Embryonic facial prominence (tissue), 1 donor: ENCODE data around the gene SLC25A42.
"Not testable (repeated sequence)": the region's sequence is repeated elsewhere in the genome, so short reads cannot be mapped to it uniquely, and the experiment has no call there.

Experiments
- DNase-seq: peaks from one replicate; pipeline ENCODE4 v3.0.0-alpha.2; 2016; ENCODE audit errors: extremely low spot score

The SLC25A42 gene

DNA sequence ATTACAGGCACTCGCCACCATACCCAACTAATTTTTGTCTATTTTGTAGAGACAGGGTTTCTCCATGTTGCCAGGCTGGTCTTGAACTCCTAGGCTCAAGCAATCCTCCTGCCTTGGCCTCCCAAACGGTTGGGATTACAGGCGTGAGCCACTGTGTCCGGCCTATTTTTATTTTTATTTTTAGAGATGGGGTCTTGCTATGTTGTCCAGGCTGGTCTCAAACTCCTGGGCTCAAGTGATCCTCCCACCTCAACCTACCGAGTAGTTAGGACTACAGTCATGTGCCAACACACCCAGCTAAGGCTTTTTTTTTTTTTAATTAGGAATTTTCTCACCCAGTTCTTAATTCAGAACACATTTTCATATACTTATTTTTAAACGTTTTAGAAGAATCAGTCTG lies 71.9 kb downstream of the SLC25A42 start:
- DNase-seq, result not testable (repeated sequence)

DNA sequence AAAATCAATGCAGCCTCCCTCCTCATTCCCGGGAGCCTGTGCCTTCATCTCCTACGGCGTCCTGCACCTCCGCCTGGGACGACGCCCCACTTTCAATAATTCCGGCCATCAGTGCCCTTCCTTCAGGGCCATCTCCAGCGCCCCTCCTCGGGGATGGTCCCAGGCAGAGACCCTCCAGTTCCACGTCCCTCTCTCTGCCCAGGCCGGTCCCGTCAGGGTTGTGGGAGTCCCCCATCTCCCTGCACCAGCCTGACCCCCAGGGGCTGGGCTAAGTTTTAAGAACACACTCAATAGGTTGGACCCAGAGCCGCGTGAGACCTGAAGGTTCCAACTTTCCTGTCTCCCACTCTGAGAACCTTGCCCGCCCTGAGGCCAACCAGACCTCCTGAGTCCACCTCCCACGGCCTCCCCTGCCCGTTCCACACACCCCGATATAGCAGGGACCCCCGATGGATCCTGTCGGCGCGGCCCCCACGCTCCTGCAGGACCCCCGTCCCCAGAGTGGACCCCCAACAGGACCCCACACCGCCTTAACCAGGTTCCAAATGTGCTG lies 73.8 kb downstream of the SLC25A42 start:
- no peak for DNase-seq

DNA sequence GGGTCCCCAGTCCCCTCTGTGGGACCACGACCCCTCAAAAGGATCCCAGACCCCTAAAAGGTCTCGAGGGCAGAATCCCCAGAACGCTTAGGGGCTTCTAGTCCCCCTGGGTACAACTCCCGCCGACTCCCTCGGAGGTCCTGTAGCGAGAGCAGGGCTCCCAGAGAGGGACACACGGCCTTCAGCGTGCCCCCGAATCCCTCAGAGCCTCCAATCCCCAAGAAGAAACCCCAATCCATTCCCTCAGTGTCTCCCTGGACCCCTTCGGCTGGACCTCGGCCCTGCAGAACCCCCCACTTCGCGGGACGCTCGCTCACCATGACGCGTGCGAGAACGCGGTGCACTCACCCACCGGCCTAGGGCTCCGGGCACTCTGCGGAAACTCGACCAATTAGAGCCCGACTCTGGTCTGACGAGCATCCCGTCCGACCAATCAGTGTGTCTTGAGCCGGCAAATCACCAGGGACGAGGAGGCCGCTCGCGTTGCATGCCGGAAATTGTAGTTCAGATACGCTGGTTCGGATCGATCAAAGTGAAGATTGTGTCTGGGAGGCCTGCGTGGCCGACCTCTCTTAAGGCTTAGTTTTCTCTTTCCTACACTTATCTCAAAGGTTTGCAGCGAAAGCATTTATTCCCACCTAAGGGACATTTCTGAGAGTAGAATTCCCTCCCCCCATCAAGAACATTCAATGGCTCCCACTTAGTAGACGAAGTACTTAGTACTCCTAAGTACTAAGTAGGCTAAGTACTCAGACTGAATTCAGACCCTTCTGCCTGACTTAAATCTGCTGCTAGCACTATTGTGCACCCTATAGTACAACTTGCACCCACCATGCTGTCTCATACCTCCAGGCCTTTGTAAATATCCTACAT lies 74.6 kb downstream of the SLC25A42 start, which contains the start of gene TMEM161A:
TMEM161A (minus strand) TSS at position 370 of the 873 bp plus-strand sequence; CDS start at position 320, 50 bp downstream.
- DNase-seq, result peak; percentile 90

DNA sequence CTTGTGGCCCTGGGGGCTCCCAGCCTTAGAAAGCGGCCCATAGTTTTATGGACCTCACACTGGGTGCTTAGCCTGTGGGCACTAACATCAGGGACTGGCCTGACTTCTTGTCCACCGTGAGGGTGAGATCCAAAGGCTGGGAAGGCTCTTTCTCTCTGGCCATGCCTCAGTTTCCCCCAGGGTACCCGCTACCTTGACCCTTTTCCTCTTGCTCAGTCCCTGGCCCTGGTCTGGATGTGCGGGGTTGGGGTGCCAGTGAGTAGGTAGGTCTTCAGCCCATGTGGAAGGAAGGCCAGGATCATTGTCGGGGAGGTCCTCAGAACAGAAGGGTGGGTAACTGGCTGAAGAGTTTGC lies 76.1 kb downstream of the SLC25A42 start:
- no peak for DNase-seq

DNA sequence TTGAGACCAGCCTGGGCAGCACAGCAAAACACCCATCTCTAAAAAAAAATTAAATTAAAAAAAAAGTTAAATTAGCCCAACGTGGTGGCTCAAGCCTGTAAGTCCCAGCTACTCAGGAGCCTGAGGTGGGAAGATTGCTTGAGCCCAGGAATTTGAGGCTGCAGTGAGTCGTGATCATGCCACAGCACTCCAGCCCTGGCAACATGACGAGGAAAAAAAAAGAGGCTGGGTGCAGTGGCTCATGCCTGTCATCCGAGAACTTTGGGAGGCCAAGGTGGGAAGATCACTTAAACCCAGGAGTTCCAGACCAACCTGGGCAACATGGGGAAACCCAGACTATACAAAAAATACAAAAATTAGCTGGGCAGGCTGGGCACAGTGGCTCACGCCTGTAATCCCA lies 76.7 kb downstream of the SLC25A42 start:
- no peak for DNase-seq

DNA sequence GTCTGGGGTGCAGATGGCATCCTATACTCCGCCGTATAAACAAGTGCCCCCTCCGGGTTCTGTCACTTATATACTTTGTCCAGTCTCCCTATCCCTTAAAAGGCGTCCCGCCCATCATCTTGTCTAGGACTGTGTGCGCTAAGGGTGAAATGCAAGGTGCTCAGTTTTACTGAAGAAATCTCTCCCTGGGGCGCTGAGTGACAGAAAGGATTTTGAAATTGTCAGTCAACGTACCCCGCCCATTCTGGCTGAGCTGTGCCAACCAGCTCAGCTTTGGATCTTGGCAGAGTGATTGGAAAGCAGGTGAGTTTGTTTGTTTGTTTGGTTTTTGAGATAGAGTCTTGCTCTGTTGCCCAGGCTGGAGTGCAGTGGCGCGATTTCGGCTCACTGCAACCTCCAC lies 78.6 kb downstream of the SLC25A42 start:
- no peak for DNase-seq

DNA sequence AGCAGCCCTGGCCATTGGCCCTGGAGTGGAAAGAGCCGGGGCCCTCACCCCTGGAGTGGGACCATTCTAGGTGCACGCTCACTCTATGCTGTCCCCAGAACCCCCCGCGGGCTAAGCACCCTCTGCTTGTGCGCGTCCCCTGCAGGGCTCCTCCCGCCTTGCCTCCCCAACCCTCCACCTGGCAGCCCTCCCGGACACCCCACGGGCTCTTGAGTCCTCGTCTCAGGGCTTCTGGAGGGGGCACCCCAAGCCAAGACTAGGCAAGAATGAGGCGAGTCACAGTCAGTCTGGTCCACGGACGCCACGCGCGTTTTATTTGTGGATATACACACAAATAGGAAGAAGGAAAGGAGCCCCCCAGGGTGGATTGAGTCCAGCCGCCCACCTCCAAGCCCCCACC lies 81.5 kb downstream of the SLC25A42 start:
- no peak for DNase-seq

DNA sequence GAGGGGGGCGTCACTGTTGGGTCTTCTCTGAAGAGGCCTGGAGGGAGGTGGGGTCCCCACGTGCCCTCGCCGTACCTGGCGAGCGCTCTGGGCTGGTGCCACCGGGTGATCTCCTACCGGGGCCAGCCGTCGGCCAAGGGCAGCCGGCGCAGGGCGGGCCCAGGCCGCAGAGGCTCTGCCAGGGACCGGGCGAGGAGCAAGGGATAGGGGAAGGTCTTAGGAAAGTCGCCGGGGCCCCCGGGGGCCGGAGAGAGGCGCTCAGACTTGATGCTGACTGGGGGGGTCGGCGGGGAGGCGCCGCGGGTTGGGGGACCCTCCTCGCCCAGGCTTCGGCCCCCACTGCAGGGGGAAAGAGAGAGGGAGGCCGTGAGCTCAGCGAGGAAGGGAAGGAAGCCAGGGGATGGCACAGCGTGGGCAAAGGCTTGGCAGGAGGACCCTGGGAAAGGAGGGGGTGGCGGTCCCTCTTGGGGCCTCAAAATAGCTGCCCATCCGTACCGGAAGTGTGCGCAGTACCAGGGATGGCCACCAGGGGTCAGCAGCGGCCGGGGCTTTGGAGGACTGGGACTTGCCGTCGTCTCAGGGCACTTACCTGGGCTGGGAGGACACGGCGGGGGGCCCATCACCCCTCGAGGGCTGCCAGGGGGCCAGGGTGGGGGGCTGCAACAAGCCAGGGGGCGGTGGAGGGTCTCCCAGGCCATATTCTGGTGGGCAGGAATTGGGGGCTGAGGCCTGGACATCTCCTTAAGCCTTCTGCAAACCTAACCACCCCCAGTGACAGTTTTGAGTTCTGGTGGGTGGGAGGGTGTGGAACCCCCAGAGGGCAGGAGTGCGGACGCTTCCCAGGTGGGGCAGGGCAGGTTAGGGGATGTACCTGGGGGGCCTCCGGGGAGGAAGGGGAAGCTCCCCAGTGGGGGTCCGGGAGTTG lies 82.2 kb downstream of the SLC25A42 start:
- DNase-seq, result peak; percentile 12

DNA sequence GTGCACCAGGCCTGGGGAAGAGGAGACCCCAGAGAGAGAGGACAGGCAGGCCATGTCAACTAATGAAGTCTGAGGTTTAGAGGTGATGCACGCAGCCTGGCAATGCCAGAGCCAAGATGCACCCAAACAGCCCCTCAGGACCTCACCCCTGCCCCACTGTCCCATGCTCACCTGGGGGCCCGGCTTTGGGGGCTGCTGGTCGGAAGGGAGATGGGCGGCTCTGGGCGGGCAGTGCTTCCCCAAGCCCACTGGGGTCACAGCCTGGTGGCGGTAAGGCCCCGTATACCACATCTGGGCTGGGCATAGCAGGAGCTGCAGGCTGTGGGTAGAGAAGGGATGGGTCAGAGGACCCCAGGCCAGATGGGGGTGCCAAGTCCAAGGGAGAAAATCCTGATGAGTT lies 83.1 kb downstream of the SLC25A42 start:
- no peak for DNase-seq

DNA sequence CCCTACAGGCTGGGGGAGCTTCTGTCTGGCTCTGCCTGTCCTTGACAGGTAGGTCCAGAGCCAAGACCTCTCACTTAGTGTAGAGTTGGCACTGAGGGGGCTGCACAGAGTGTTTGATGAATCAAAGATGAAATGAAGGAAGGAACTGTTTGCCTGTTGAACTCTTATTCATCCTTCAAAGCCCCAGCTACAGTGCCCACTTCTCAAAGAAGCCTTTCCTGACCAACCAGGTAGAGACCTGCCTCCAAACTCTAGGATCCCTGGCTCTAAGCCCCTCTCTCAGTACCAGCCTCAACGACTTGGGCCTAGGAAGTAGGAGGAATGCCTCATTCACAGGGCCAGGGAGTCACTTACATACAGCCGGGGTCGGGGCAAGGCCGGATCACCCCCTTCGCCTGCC lies 83.5 kb downstream of the SLC25A42 start:
- DNase-seq, result no peak

DNA sequence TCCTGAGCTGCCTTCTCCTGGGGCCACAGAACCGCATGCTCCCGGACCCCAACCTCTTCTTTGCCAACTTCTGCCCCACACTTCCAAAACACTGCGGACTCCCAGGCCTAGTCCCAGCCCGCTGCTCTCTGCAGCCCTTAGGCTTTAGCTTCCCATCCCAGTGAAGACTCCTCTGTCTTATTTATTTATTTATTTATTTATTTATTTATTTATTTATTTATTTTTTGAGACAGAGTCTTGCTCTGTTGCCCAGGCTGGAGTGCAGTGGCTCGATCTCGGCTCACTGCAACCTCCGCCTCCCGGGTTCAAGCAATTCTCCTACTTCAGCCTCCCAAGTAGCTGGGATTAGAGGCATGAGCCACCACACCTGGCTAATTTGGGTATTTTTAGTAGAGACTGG lies 84.7 kb downstream of the SLC25A42 start:
- not testable (repeated sequence) for DNase-seq

DNA sequence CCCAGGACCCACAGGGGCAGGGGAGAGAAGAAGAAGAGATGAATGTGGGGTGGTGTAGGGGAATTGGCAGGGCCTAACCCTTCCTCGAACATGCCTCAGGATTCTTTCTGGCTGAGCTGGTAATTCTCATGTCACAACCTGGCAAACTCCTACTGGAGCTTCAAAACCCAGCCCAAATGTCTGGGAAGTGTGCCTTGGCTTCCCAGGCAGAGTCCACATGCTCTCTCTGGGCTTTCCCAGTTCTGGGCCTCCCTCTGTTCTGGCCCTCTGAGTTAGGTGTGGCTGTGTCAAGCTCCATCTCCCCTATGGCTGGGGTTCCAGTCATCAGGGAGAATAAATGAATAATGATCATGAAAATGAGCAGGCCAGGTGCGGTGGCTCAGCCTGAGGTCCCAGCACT lies 85.6 kb downstream of the SLC25A42 start:
- DNase-seq, result no peak

DNA sequence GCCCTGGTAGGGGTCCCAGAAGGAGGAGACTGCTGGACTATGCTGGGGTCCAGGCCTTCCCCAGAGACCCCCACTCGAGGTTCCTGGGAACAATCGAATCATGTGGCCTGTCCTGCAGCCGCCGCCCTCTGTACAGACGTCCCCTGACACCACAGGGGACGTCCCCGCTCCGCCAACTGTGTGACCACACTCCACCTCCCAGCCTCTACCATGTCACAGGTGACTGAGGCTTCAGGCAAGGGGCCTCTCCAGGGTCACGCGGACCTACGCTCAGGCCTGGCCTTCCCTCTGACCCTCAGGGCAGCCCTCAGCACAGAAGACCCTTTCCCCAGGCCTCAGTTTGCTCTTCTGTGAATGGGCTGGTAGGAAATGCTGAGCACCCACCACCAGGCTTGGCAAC lies 87.6 kb downstream of the SLC25A42 start:
- no peak for DNase-seq

DNA sequence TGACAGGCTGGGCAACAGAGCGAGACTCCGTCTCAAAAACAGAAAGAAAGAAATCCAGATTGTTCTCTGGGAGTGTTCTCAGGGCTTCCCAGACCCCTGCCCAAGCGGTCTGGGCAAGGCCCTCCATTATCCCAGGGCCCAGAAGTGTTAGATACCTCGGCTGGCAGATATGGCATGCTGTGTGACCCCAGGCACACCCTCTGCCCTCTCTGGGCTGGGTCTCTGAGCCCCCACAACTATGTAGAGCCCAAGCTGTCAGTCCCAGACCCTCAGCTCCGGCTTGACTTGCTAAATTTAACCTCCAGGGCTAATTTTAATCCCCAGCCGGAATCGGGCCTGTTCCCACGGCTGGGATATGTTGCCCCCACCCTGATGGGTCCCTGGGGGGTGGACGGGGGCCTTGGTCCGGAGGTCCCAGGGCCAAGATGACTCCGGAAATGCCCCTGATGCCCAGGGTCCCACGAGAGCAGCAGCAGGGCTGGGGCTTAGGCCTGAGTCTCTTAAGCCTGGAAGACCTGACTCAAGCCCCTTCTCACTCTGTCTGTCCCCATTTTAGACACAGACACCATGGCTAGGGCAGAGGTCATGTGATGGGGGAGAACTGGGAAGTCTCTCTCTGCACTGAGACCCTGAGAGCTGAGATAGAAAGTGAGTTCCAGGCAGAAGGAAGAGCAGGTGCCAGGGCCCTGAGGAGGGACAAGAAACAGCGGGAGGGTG lies 89.0 kb downstream of the SLC25A42 start:
- DNase-seq, result no peak

DNA sequence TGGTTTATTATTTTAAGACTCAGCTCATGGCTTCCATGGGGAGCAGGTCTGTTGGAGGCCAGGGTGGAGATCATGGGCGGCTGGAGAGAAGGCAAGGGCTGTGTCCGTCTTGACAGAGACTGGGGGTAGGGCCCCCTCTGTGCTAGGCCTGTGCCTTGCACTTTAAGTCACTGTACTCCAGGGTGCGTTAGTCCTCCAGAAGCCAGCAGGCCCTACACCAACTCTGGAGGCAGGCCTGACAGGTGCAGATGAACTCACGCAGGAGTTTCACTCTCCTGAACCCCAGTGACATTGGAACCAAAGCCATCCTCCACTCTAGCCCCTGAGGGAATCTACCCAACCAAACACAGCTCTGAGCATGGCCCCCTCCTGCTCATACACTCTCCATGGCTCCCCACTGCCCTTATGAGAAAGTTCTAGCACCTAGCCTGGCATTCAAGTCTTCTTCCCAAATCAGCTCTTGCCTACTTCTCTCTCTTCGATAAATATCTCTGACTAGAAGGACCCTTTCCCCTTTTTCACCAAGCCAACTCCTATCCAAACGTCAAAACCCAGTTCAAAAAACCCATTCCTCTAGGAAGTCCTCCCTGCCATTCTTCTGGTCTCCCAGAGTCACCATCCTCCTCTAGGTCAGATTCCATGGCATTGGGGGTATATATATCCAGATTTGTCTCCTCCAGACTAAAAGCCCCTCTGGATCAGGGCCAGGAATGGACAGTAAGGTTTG lies 91.1 kb downstream of the SLC25A42 start:
- DNase-seq, result no peak

DNA sequence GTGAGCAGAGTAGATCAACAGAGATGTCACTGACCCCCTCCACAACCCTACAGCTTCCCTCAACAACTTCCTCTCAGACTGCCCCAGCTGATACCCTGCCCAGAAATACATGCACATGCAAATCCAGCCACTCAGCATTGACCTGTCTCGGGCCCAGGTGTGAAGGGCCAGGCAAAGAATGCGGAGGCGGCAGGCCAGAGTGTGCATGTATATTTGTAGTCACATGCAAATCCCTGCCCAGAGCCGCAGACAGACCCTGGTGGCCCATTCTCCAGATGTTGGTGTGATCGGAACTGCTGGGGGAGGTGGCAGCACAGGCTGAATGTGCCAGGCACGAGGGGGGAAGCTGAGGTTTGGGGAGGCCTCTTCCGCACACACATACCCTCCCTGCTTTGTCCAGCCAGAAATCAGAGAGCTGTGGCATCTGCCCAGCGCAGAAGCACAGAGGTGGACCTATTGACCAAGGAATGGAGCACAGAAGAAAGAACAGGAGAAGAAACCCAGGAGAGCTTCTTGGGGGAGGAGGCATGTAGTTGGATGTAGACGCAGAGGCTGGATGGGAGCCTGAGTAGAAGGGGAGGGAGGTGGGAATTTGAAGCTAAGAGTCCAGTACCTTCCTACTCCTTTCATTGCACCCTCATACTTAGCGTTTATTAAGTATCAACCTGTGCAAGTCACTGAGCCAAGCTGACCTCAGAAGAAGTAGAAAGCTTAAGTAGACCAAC lies 91.9 kb downstream of the SLC25A42 start:
- no peak for DNase-seq

DNA sequence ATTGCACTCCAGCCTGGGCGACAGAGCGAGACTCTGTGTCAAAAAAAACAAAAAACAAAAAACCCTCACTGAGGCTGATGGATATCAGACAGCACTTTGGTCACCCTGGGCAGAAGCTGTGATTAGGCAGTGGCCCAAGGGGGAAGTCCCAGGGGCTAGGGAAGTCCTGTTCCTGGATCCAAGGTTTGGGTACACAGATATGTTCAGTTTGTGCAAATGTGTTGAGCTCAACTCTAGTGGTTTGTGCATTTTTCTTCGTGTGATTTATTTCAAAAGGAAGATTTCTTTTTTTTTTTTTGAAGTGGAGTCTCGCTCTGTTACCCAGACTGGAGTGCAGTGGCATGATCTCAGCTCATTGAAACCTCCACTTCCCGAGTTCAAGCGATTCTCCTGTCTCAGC lies 94.0 kb downstream of the SLC25A42 start:
- DNase-seq, result no peak

DNA sequence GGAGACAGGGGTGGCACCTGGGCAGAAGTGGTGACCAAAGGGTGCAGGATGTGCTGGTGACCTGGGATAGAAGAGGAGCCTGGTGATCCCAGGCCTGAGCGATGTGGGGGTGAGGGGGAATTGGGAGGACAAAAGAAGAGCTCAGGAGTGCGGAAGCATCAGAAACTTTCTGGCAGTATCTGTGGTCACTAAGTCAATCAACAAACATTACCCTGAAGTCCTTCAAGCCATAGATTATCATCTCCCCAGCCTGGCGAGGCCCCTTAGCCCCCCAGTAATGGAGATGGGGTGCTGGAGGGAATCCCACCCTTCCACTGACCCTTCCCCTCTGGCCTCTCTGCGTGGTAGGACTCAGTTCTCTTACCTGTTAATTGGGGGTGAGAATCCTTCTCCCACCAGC lies 95.7 kb downstream of the SLC25A42 start:
- no peak for DNase-seq

DNA sequence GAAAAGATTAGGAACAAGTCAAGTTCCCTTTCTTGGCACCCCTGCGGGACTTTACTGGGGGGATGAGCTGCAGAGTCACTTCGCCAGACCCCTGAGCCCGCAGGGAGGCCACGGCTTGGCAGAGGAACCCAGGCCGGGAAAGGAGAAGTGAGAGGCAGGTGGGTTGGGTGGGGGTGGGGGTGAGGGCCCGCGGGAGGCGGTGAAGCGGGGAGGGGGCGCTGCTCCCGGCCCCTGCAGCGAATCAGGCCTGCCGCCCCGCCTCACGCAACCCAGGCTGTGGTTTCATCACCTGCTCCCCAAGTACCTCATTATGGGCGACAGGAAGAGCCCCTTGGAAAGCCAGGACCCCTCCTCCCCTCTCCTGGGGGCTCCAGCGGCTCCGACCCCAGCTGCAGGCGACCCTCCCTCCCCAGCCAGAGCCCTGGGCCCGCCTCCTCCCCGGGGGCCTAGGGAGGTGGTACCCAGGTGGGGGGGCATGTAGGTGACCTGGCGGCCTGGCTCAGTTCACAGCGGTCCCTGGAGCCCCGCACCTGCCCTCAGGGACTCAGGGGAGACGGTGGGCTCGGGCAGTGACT lies 96.8 kb downstream of the SLC25A42 start:
- no peak for DNase-seq

DNA sequence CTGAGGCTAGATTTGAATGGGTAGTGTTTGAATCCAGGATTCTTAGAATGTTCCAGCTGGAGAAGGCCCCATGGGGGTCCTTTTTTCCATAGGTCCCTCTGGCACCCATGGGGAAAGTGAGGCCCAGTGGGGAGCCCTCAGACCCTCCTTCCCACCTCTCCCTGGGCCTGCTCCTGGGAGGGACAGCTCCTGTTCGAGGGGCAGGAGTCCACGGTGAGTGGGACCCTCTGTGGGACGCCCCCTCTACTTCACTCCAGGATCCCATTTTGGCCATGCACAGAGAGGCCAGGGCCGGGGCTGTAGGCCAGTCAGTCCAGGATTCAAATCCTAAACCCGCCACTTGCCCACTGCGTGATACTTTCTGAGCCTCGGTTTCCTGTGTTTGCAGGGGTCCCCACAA lies 98.7 kb downstream of the SLC25A42 start:
- no peak for DNase-seq
